Subcutaneous adipose tissue (tissue), 4 donors: ENCODE data around the gene ZNF397. TPM values are rescaled to one million over a fixed set of nuclear protein-coding genes. Genes with fewer than 3 reads are reported as not detected.

ENCODE experiments used
- CTCF ChIP-seq: fragments of 450-650 bp; IDR thresholded peaks from one replicate; pipeline ENCODE4 v1.5.1; 2016; ENCODE audit warnings: low read depth, mild to moderate bottlenecking, control low read depth, antibody characterized with exemption, moderate library complexity
- total RNA-seq, 4 donors: library from RNA; depleted of rRNA; stranded (reverse); fragments of >200 nt; gene quantifications; one replicate each; pipeline ENCODE4 v1.1.0, GENCODE V29; 2016

The ZNF397 gene
- total RNA-seq, 4 donors from 2014 or later = 26.3 to 37.1 (median 30.5) TPM

- no peak for TF ChIP-seq CTCF
Observed at GRCh38 chr18:35303610-35304009, 62.8 kb downstream of the ZNF397 start.

GRCh38 chr18:35306588-35307250 is 65.9 kb downstream of the ZNF397 start:
- no peak for TF ChIP-seq CTCF

Other genes starting within 250 kb of the ZNF397 start
- 10 to 100 TPM; 11.9 to 27.6 (median 21.2) TPM for gene MAPRE2, start 199.6 kb upstream of the ZNF397 start, total RNA-seq
- gene ZSCAN30, start 49.2 kb downstream of the ZNF397 start, total RNA-seq = 10 to 100 TPM; 17.7 to 20.1 (median 19.0) TPM
- 10 to 100 TPM; 30.9 to 44.5 (median 35.6) TPM for gene ZNF24, start 103.4 kb downstream of the ZNF397 start, total RNA-seq
- gene ZNF396, start 136.3 kb downstream of the ZNF397 start, total RNA-seq = 1 to 10 TPM; 1.5 to 4.2 (median 2.5) TPM